Fibroblast of peridontal ligament (primary cell): Measurements from ENCODE around the gene PPP2R5C.

Experiments
- DNase-seq: peaks from one replicate; pipeline ENCODE4 v3.0.0-alpha.2; 2010; ENCODE audit errors: extremely low read depth

PPP2R5C gene

GRCh38 chr14:101917413-101918017 lies 156.0 kb downstream of the PPP2R5C start:
- no peak for DNase-seq

GRCh38 chr14:101918065-101918989 lies 156.8 kb downstream of the PPP2R5C start:
- peak; percentile 14 for DNase-seq

GRCh38 chr14:101920271-101920670 lies 158.8 kb downstream of the PPP2R5C start:
- no peak for DNase-seq

- DNase-seq: no peak
Observed at GRCh38 chr14:101922866-101923265, 161.4 kb downstream of the PPP2R5C start.

- no peak for DNase-seq
Observed at GRCh38 chr14:101925152-101925551, 163.6 kb downstream of the PPP2R5C start.

GRCh38 chr14:101926085-101926484 lies 164.6 kb downstream of the PPP2R5C start:
- no peak for DNase-seq

GRCh38 chr14:101926620-101927019 lies 165.1 kb downstream of the PPP2R5C start:
- no peak for DNase-seq

- peak; percentile 98 for DNase-seq
Observed at GRCh38 chr14:101927859-101928258, 166.3 kb downstream of the PPP2R5C start.

- no peak for DNase-seq
Observed at GRCh38 chr14:101928415-101928841, 166.9 kb downstream of the PPP2R5C start.

GRCh38 chr14:101929096-101929495 lies 167.6 kb downstream of the PPP2R5C start:
- no peak for DNase-seq

GRCh38 chr14:101929946-101930345 lies 168.4 kb downstream of the PPP2R5C start:
- no peak for DNase-seq

GRCh38 chr14:101932673-101933072 lies 171.2 kb downstream of the PPP2R5C start:
- DNase-seq: peak; percentile 21

GRCh38 chr14:101933209-101933608 lies 171.7 kb downstream of the PPP2R5C start:
- DNase-seq: no peak

- no peak for DNase-seq
Observed at GRCh38 chr14:101934601-101935150, 173.2 kb downstream of the PPP2R5C start.

GRCh38 chr14:101937926-101938767 lies 176.6 kb downstream of the PPP2R5C start:
- DNase-seq: no peak

- DNase-seq: no peak
Observed at GRCh38 chr14:101939646-101940170, 178.2 kb downstream of the PPP2R5C start.

- no peak for DNase-seq
Observed at GRCh38 chr14:101944451-101944850, 182.9 kb downstream of the PPP2R5C start.

GRCh38 chr14:101945171-101945570 lies 183.7 kb downstream of the PPP2R5C start:
- no peak for DNase-seq

- no peak for DNase-seq
Observed at GRCh38 chr14:101947577-101947903, 186.0 kb downstream of the PPP2R5C start.

- peak; percentile 100 for DNase-seq
Observed at GRCh38 chr14:101947904-101948665, 186.6 kb downstream of the PPP2R5C start.

- no peak for DNase-seq
Observed at GRCh38 chr14:101948666-101949216, 187.2 kb downstream of the PPP2R5C start.
